ENCODE results near the gene TSC22D2.

Gene TSC22D2

GRCh38 chr3:150411106-150411460 is 3.0 kb downstream of the TSC22D2 start:
- peak; percentile 35 for FAIRE-seq
- no peak for DNase-seq (ENCODE audit: insufficient read length, low spot score)

- FAIRE-seq (no peak), DNase-seq (ENCODE audit: insufficient read length, low spot score) (no peak)
Observed at GRCh38 chr3:150411546-150411945, 3.4 kb downstream of the TSC22D2 start.

GRCh38 chr3:150411976-150412375 is 3.9 kb downstream of the TSC22D2 start:
- FAIRE-seq, result no peak
- DNase-seq (ENCODE audit: insufficient read length, low spot score), result no peak

GRCh38 chr3:150412561-150413231 is 4.6 kb downstream of the TSC22D2 start:
- FAIRE-seq, result peak; percentile 40
- DNase-seq (ENCODE audit: insufficient read length, low spot score), result no peak

- no peak for FAIRE-seq
- no peak for DNase-seq (ENCODE audit: insufficient read length, low spot score)
Observed at GRCh38 chr3:150414258-150414657, 6.2 kb downstream of the TSC22D2 start.

GRCh38 chr3:150414959-150415358 is 6.9 kb downstream of the TSC22D2 start:
- DNase-seq (ENCODE audit: insufficient read length, low spot score) (no peak), FAIRE-seq (no peak)

GRCh38 chr3:150419076-150419868 is 11.2 kb downstream of the TSC22D2 start:
- FAIRE-seq, result no peak
- no peak for DNase-seq (ENCODE audit: insufficient read length, low spot score)

- FAIRE-seq, result no peak
- DNase-seq (ENCODE audit: insufficient read length, low spot score), result no peak
Observed at GRCh38 chr3:150419959-150420358, 11.9 kb downstream of the TSC22D2 start.

- no peak for DNase-seq (ENCODE audit: insufficient read length, low spot score)
- FAIRE-seq, result no peak
Observed at GRCh38 chr3:150421256-150421655, 13.2 kb downstream of the TSC22D2 start.

GRCh38 chr3:150421799-150422548 is 13.9 kb downstream of the TSC22D2 start:
- FAIRE-seq, result peak; percentile 51
- no peak for DNase-seq (ENCODE audit: insufficient read length, low spot score)

GRCh38 chr3:150422907-150423306 is 14.8 kb downstream of the TSC22D2 start:
- FAIRE-seq, result no peak

GRCh38 chr3:150423761-150424160 is 15.7 kb downstream of the TSC22D2 start:
- FAIRE-seq, result no peak
- DNase-seq (ENCODE audit: insufficient read length, low spot score), result no peak

More at GRCh38 chr3:150422907-150423306, 14.8 kb downstream of the TSC22D2 start:
- no peak for DNase-seq (ENCODE audit: insufficient read length, low spot score)

GRCh38 chr3:150426292-150426691 is 18.2 kb downstream of the TSC22D2 start:
- DNase-seq (ENCODE audit: insufficient read length, low spot score) (no peak), FAIRE-seq (peak; percentile 45)

GRCh38 chr3:150428562-150428961 is 20.5 kb downstream of the TSC22D2 start:
- DNase-seq (ENCODE audit: insufficient read length, low spot score) (no peak), FAIRE-seq (no peak)

GRCh38 chr3:150429767-150430671 is 21.9 kb downstream of the TSC22D2 start:
- DNase-seq (ENCODE audit: insufficient read length, low spot score), result no peak
- FAIRE-seq, result no peak

GRCh38 chr3:150433347-150433746 is 25.2 kb downstream of the TSC22D2 start:
- no peak for FAIRE-seq
- DNase-seq (ENCODE audit: insufficient read length, low spot score), result no peak

- FAIRE-seq, result no peak
Observed at GRCh38 chr3:150434234-150434633, 26.1 kb downstream of the TSC22D2 start.

GRCh38 chr3:150436161-150436560 is 28.1 kb downstream of the TSC22D2 start:
- no peak for FAIRE-seq
- no peak for DNase-seq (ENCODE audit: insufficient read length, low spot score)

More at GRCh38 chr3:150434234-150434633, 26.1 kb downstream of the TSC22D2 start:
- DNase-seq (ENCODE audit: insufficient read length, low spot score), result no peak

- DNase-seq (ENCODE audit: insufficient read length, low spot score) (no peak), FAIRE-seq (no peak)
Observed at GRCh38 chr3:150439657-150440056, 31.6 kb downstream of the TSC22D2 start.

GRCh38 chr3:150443331-150443741 is 35.2 kb downstream of the TSC22D2 start:
- DNase-seq (ENCODE audit: insufficient read length, low spot score), result no peak
- no peak for FAIRE-seq

Data from GM19239 (cell line).